Mesenchymal stem cell (in vitro differentiated cells and primary cell): ENCODE data around the gene CMYA5.

ENCODE experiments used
- DNase-seq: peaks from one replicate; pipeline ENCODE4 v3.0.0-alpha.2; 2013
- H2AFZ ChIP-seq: one replicate; pipeline ENCODE4 v1.6.1; 2013; ENCODE audit warnings: low read depth, mild to moderate bottlenecking, control low read depth, inconsistent platforms, low read length, moderate library complexity
- H2AK5ac ChIP-seq: 2 replicates; pipeline ENCODE4 v1.6.1; 2013; ENCODE audit warnings: low read length, moderate library complexity, mild to moderate bottlenecking, inconsistent platforms; ENCODE audit not compliant: severe bottlenecking
- H2BK120ac ChIP-seq: one replicate; pipeline ENCODE4 v1.6.1; 2013; ENCODE audit warnings: low read depth, mild to moderate bottlenecking, inconsistent platforms, low read length, moderate library complexity
- H2BK12ac ChIP-seq, 2 experiments: one replicate each; pipeline ENCODE4 v1.6.1; 2013; ENCODE audit warnings: inconsistent platforms in 2 of 2, low read length in 2 of 2, mild to moderate bottlenecking in 2 of 2, moderate library complexity in 2 of 2, control low read depth in 1 of 2
- H2BK15ac ChIP-seq: one replicate; pipeline ENCODE4 v1.6.1; 2013; ENCODE audit warnings: mild to moderate bottlenecking, low read depth, inconsistent platforms; ENCODE audit not compliant: poor library complexity, severe bottlenecking
- H2BK5ac ChIP-seq: 2 replicates; pipeline ENCODE4 v1.6.1; 2013; ENCODE audit warnings: low read depth, mild to moderate bottlenecking, low read length, control low read depth, inconsistent platforms; ENCODE audit not compliant: poor library complexity, severe bottlenecking
- H3K14ac ChIP-seq, 2 experiments: one replicate each; pipeline ENCODE4 v1.6.1; 2013; ENCODE audit warnings: inconsistent platforms in 2 of 2, low read length in 2 of 2, control low read depth in 1 of 2, mild to moderate bottlenecking in 1 of 2, moderate library complexity in 1 of 2
- H3K18ac ChIP-seq, 2 experiments: one replicate each; pipeline ENCODE4 v1.6.1; 2013; ENCODE audit warnings: inconsistent platforms in 2 of 2, low read length in 2 of 2, control low read depth in 1 of 2, low read depth in 1 of 2, mild to moderate bottlenecking in 1 of 2
- H3K23ac ChIP-seq, 2 experiments: one replicate each; pipeline ENCODE4 v1.6.1; 2013; ENCODE audit warnings: inconsistent platforms in 2 of 2, low read length in 2 of 2, mild to moderate bottlenecking in 2 of 2, moderate library complexity in 2 of 2, control low read depth in 1 of 2
- H3K27ac ChIP-seq: 2 replicates; pipeline ENCODE4 v1.5.1; 2013; ENCODE audit warnings: mild to moderate bottlenecking, moderate library complexity, low read length, control low read depth, inconsistent platforms; ENCODE audit not compliant: poor library complexity, severe bottlenecking
- H3K27me3 ChIP-seq, 2 experiments: 2 replicates each; pipeline versions ENCODE4 v1.6.1 to v1.7.0; 2013; ENCODE audit warnings: low read length in 2 of 2, mild to moderate bottlenecking in 2 of 2, moderate library complexity in 2 of 2, control low read depth in 1 of 2, inconsistent platforms in 1 of 2; ENCODE audit not compliant: control insufficient read depth in 1 of 2, insufficient read depth in 1 of 2
- H3K36me3 ChIP-seq, 2 experiments: 2 replicates each; pipeline versions ENCODE4 v1.6.1 to v1.7.0; 2013; ENCODE audit warnings: low read length in 2 of 2, control low read depth in 1 of 2, inconsistent platforms in 1 of 2, low read depth in 1 of 2, mild to moderate bottlenecking in 1 of 2; ENCODE audit not compliant: insufficient read depth in 2 of 2, control insufficient read depth in 1 of 2
- H3K4ac ChIP-seq, 2 experiments: one replicate each; pipeline ENCODE4 v1.6.1; 2013; ENCODE audit warnings: inconsistent platforms in 2 of 2, low read length in 2 of 2, mild to moderate bottlenecking in 2 of 2, moderate library complexity in 2 of 2, control low read depth in 1 of 2, low read depth in 1 of 2
- H3K4me1 ChIP-seq: 2 replicates; pipeline ENCODE4 v1.6.1; 2013; ENCODE audit warnings: low read depth, low read length, control low read depth; ENCODE audit not compliant: control insufficient read depth, insufficient read depth
- H3K4me2 ChIP-seq: 2 replicates; pipeline ENCODE4 v1.6.1; 2013; ENCODE audit warnings: low read length, mild to moderate bottlenecking, inconsistent platforms; ENCODE audit not compliant: poor library complexity, severe bottlenecking
- H3K4me3 ChIP-seq, 2 experiments: 2 replicates each; pipeline versions ENCODE4 v1.5.1 to v1.7.0; 2013; ENCODE audit warnings: low read length in 2 of 2, mild to moderate bottlenecking in 2 of 2, control low read depth in 1 of 2, low read depth in 1 of 2; ENCODE audit not compliant: insufficient read depth in 1 of 2
- H3K79me1 ChIP-seq: replicated peaks from 2 replicates; pipeline ENCODE4 v1.6.1; 2013; ENCODE audit warnings: mild to moderate bottlenecking, control low read depth, low read length, inconsistent platforms; ENCODE audit not compliant: poor library complexity, severe bottlenecking
- H3K9ac ChIP-seq: 2 replicates; pipeline ENCODE4 v1.7.0; 2013; ENCODE audit warnings: mild to moderate bottlenecking, low read length, moderate library complexity
- H3K9me3 ChIP-seq: 2 replicates; pipeline ENCODE4 v1.7.0; 2013; ENCODE audit warnings: mild to moderate bottlenecking, low read length; ENCODE audit not compliant: control insufficient read depth
- H4K8ac ChIP-seq: one replicate; pipeline ENCODE4 v1.6.1; 2013; ENCODE audit warnings: inconsistent platforms, mild to moderate bottlenecking, low read length, moderate library complexity
- H4K91ac ChIP-seq: one replicate; pipeline ENCODE4 v1.6.1; 2013; ENCODE audit warnings: mild to moderate bottlenecking, low read length, inconsistent platforms
- whole genome bisulfite sequencing: methylation state at CpG from one replicate; pipeline ENCODE4 v1.1.7; 2013; ENCODE audit warnings: mixed read lengths; 5-methylcytosine and 5-hydroxymethylcytosine counted together

CMYA5 gene

GRCh38 chr5:79841172-79841571 lies 151.5 kb downstream of the CMYA5 start:
- no peak overlapping the region for H2BK5ac ChIP-seq
- no peak overlapping the region for H3K4me3 ChIP-seq
- no peak overlapping the region for H3K27ac ChIP-seq
- no peak overlapping the region for H4K91ac ChIP-seq
- no peaks in the 10 kb centered on the region for H3K9me3 ChIP-seq
- H2BK12ac ChIP-seq, result no peak overlapping the region
- DNase-seq, result no peak
- H3K18ac ChIP-seq, result no peak overlapping the region
- H3K23ac ChIP-seq, result no peak overlapping the region
- no peak overlapping the region for H2AK5ac ChIP-seq
- no peaks in the 10 kb centered on the region for H3K4me1 ChIP-seq
- no peak overlapping the region for H3K4me2 ChIP-seq
- H2AFZ ChIP-seq, result no peak overlapping the region
- no peak overlapping the region for H2BK120ac ChIP-seq
- H3K79me1 ChIP-seq, result no peaks in the 10 kb centered on the region
- H3K14ac ChIP-seq, result no peak overlapping the region
- peaks cover 0 to 29% of the 10 kb centered on the region in 2 experiments for H3K27me3 ChIP-seq
- no peak overlapping the region for H4K8ac ChIP-seq
- no peak overlapping the region for H3K9ac ChIP-seq
- H3K4ac ChIP-seq, result no peak overlapping the region
- H2BK15ac ChIP-seq, result no peak overlapping the region
- no peaks in the 10 kb centered on the region for H3K36me3 ChIP-seq

GRCh38 chr5:79842006-79842881 lies 152.6 kb downstream of the CMYA5 start:
- no peak overlapping the region for H3K14ac ChIP-seq
- H4K8ac ChIP-seq, result no peak overlapping the region
- H3K27me3 ChIP-seq, result peaks cover 0 to 29% of the 10 kb centered on the region in 2 experiments
- H2AK5ac ChIP-seq, result no peak overlapping the region
- H3K27ac ChIP-seq, result no peak overlapping the region
- no peaks in the 10 kb centered on the region for H3K4me1 ChIP-seq
- no peak overlapping the region for H4K91ac ChIP-seq
- no peak overlapping the region for H3K23ac ChIP-seq
- H3K4me3 ChIP-seq, result no peak overlapping the region
- no peaks in the 10 kb centered on the region for H3K79me1 ChIP-seq
- no peak overlapping the region for H3K18ac ChIP-seq
- no peak overlapping the region for H3K4me2 ChIP-seq
- H2AFZ ChIP-seq, result no peak overlapping the region
- no peak overlapping the region for H2BK15ac ChIP-seq
- no peaks in the 10 kb centered on the region for H3K36me3 ChIP-seq
- WGBS, result 90% methylated on average over 10 of the region's 12 CpGs
- no peak overlapping the region for H2BK120ac ChIP-seq
- no peak for DNase-seq
- no peak overlapping the region for H3K9ac ChIP-seq
- no peak overlapping the region for H2BK5ac ChIP-seq
- no peak overlapping the region for H2BK12ac ChIP-seq
- no peak overlapping the region for H3K4ac ChIP-seq
- H3K9me3 ChIP-seq, result no peaks in the 10 kb centered on the region

- WGBS, result 82% methylated on average over 5 of the region's 7 CpGs
- Histone ChIP-seq H4K8ac (no peak overlapping the region), H4K91ac (no peak overlapping the region), H2BK5ac (no peak overlapping the region), H2AK5ac (no peak overlapping the region), H2BK120ac (no peak overlapping the region), H3K27me3 (peaks cover 0 to 25% of the 10 kb centered on the region in 2 experiments), H3K9me3 (no peaks in the 10 kb centered on the region), H3K18ac (no peak overlapping the region), H2BK12ac (no peak overlapping the region), H2AFZ (no peak overlapping the region), H3K4me1 (no peaks in the 10 kb centered on the region), H3K36me3 (no peaks in the 10 kb centered on the region), H3K4me2 (no peak overlapping the region), H3K27ac (no peak overlapping the region), H3K14ac (no peak overlapping the region), H3K9ac (no peak overlapping the region), H3K4ac (no peak overlapping the region), H3K23ac (no peak overlapping the region), H2BK15ac (no peak overlapping the region), H3K79me1 (no peaks in the 10 kb centered on the region), H3K4me3 (no peak overlapping the region)
- DNase-seq, result no peak
Observed at GRCh38 chr5:79842991-79843390, 153.4 kb downstream of the CMYA5 start.

- H3K4ac ChIP-seq, result no peak overlapping the region
- peaks cover 0 to 21% of the 10 kb centered on the region in 2 experiments for H3K27me3 ChIP-seq
- no peaks in the 10 kb centered on the region for H3K9me3 ChIP-seq
- no peak overlapping the region for H3K9ac ChIP-seq
- no peak overlapping the region for H2BK5ac ChIP-seq
- H4K8ac ChIP-seq, result no peak overlapping the region
- no peak overlapping the region for H3K23ac ChIP-seq
- no peaks in the 10 kb centered on the region for H3K4me1 ChIP-seq
- no peak overlapping the region for H2AK5ac ChIP-seq
- no peaks in the 10 kb centered on the region for H3K79me1 ChIP-seq
- no peak overlapping the region for H2AFZ ChIP-seq
- H3K4me3 ChIP-seq, result no peak overlapping the region
- no peak overlapping the region for H3K4me2 ChIP-seq
- H2BK120ac ChIP-seq, result no peak overlapping the region
- no peaks in the 10 kb centered on the region for H3K36me3 ChIP-seq
- no peak overlapping the region for H3K14ac ChIP-seq
- H2BK12ac ChIP-seq, result no peak overlapping the region
- H4K91ac ChIP-seq, result no peak overlapping the region
- no peak overlapping the region for H3K27ac ChIP-seq
- no peak overlapping the region for H3K18ac ChIP-seq
- DNase-seq, result no peak
- WGBS, result 88% methylated on average over 14 of the region's 15 CpGs
- H2BK15ac ChIP-seq, result no peak overlapping the region
Observed at GRCh38 chr5:79843450-79844388, 154.1 kb downstream of the CMYA5 start.
